Measurements from ENCODE around the gene TBX6.

Gene TBX6

DNA sequence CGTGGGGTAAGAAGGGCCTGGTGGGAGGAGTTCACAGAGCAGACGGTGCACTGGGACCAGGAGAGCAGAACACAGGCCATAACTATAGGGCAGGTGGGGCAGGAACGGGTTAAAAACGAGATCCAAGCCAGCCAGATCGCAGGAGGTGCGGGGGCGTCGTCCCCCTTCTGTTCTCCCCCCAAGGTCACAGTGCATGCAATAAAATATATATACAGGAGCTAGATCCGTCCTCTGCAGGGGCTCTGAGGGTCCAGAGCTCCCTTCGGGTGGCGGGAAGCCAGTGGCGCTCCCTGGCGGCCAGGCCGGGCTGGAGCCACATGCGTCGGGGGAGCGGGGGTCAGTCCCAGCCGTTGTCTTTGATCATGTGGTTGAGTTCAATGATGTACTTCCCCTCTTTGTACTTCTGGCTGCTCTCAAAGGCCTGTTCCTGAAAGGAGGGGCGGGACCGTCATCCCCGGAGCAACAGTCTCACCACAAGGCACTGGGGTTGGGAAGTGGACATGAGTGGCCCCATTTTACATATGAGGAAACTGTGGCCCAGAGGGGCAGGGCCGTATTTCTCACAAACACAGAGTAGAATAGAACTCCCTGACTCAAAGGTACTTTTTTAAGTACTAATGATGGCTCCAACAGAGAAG is 768 bp upstream of the TBX6 start:
- Histone ChIP-seq H2BK5ac (ENCODE audit: low read depth, low read length, poor library complexity, severe bottlenecking) (no peak overlapping the region), H3K36me3 (ENCODE audit: control insufficient read depth in 1 of 2, insufficient read depth in 2 of 2, low read depth in 1 of 2, low read length in 2 of 2) (peaks cover 19 to 21% of the 10 kb centered on the region in 2 experiments), H3K9ac (ENCODE audit: low read length) (peak overlapping the region; percentile 83), H3K14ac (ENCODE audit: low read length in 2 of 2) (peak overlapping the region in 1 of 2 experiments; percentile 19), H3K18ac (ENCODE audit: low read depth in 1 of 2, low read length in 2 of 2) (peak overlapping the region; percentile 77), H2BK15ac (ENCODE audit: low read depth, poor library complexity, severe bottlenecking) (no peak overlapping the region), H3K23ac (ENCODE audit: low read length in 2 of 2) (no peak overlapping the region), H4K8ac (ENCODE audit: low read length) (peak overlapping the region; percentile 95), H3K4me1 (ENCODE audit: control insufficient read depth, insufficient read depth, low read depth, low read length) (peaks cover 36% of the 10 kb centered on the region), H2BK120ac (ENCODE audit: low read depth, low read length) (no peak overlapping the region), H3K27ac (ENCODE audit: low read length, poor library complexity, severe bottlenecking) (no peak overlapping the region), H2AK5ac (ENCODE audit: low read length, severe bottlenecking) (no peak overlapping the region), H3K4me2 (ENCODE audit: low read length, poor library complexity, severe bottlenecking) (peak overlapping the region; percentile 99), H2AFZ (ENCODE audit: low read depth, low read length) (peak overlapping the region; percentile 68), H3K4ac (ENCODE audit: low read depth in 1 of 2, low read length in 2 of 2) (peak overlapping the region in 1 of 2 experiments; percentile 52), H3K4me3 (ENCODE audit: insufficient read depth in 1 of 2, low read depth in 1 of 2, low read length in 2 of 2) (peak overlapping the region; percentile 53 to 77), H3K9me3 (ENCODE audit: control insufficient read depth, low read length) (peaks cover 8% of the 10 kb centered on the region), H3K79me1 (replicated peaks; ENCODE audit: low read length, poor library complexity, severe bottlenecking) (peaks cover 12% of the 10 kb centered on the region), H2BK12ac (ENCODE audit: low read length in 2 of 2) (no peak overlapping the region), H3K27me3 (ENCODE audit: control insufficient read depth in 1 of 2, insufficient read depth in 1 of 2, low read length in 2 of 2) (no peaks in the 10 kb centered on the region), H4K91ac (ENCODE audit: low read length) (peak overlapping the region; percentile 85)
- DNase-seq: peak; percentile 88
- WGBS: 11% methylated on average over 21 of the region's 22 CpGs

DNA sequence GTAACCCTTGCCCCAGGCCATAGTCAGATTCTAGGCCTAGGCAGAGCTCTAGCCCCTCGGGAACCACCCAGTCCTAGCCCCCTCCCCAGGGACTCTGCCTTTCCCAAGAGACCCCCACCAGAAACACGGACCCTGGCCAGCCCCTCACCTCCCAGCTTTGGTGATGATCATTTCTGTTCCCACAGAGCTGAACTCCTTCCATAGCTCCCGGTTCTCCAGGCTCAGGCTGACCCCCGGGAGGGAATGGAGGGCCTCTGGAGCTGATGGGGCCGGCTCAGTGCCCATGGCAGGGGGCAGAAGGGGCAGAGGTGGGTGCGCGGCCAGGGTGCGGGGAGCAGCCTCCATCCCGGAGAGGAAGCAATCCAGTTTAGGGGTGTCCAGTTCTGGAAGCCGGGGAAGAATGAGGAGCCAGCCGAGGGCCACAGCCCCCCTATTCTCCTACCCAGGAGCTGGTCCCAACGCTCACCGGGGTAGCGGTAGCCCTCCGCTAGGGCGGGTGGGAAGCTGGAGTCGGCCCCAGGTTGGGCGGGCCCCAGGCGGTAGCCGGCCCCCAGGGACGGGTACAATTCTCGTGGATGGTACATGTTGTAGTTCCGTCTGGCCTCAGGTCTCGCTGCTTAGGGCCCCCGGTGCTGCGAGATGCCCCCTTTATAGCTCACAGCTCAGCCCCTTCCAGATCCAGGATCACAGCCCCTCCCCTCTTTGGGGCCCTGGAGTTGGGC is 953 bp downstream of the TBX6 start:
- Histone ChIP-seq H3K79me1 (replicated peaks; ENCODE audit: low read length, poor library complexity, severe bottlenecking) (peaks cover 17% of the 10 kb centered on the region), H4K91ac (ENCODE audit: low read length) (no peak overlapping the region), H3K18ac (ENCODE audit: low read depth in 1 of 2, low read length in 2 of 2) (peak overlapping the region in 1 of 2 experiments; percentile 79), H2AK5ac (ENCODE audit: low read length, severe bottlenecking) (no peak overlapping the region), H3K4me3 (ENCODE audit: insufficient read depth in 1 of 2, low read depth in 1 of 2, low read length in 2 of 2) (peak overlapping the region in 1 of 2 experiments; percentile 77), H2BK12ac (ENCODE audit: low read length in 2 of 2) (peak overlapping the region in 1 of 2 experiments; percentile 45), H3K4ac (ENCODE audit: low read depth in 1 of 2, low read length in 2 of 2) (peak overlapping the region in 1 of 2 experiments; percentile 7), H3K27ac (ENCODE audit: low read length, poor library complexity, severe bottlenecking) (no peak overlapping the region), H2BK120ac (ENCODE audit: low read depth, low read length) (peak overlapping the region; percentile 50), H3K36me3 (ENCODE audit: control insufficient read depth in 1 of 2, insufficient read depth in 2 of 2, low read depth in 1 of 2, low read length in 2 of 2) (peaks cover 24 to 38% of the 10 kb centered on the region in 2 experiments), H3K27me3 (ENCODE audit: control insufficient read depth in 1 of 2, insufficient read depth in 1 of 2, low read length in 2 of 2) (no peaks in the 10 kb centered on the region), H2AFZ (ENCODE audit: low read depth, low read length) (no peak overlapping the region), H3K9ac (ENCODE audit: low read length) (peak overlapping the region; percentile 80), H3K4me2 (ENCODE audit: low read length, poor library complexity, severe bottlenecking) (peak overlapping the region; percentile 68), H3K4me1 (ENCODE audit: control insufficient read depth, insufficient read depth, low read depth, low read length) (peaks cover 31% of the 10 kb centered on the region), H2BK5ac (ENCODE audit: low read depth, low read length, poor library complexity, severe bottlenecking) (no peak overlapping the region), H3K9me3 (ENCODE audit: control insufficient read depth, low read length) (no peaks in the 10 kb centered on the region), H3K23ac (ENCODE audit: low read length in 2 of 2) (no peak overlapping the region), H4K8ac (ENCODE audit: low read length) (peak overlapping the region; percentile 78), H3K14ac (ENCODE audit: low read length in 2 of 2) (no peak overlapping the region), H2BK15ac (ENCODE audit: low read depth, poor library complexity, severe bottlenecking) (no peak overlapping the region)
- no peak for DNase-seq
- 66% methylated on average over 22 of the region's 26 CpGs for WGBS

DNA sequence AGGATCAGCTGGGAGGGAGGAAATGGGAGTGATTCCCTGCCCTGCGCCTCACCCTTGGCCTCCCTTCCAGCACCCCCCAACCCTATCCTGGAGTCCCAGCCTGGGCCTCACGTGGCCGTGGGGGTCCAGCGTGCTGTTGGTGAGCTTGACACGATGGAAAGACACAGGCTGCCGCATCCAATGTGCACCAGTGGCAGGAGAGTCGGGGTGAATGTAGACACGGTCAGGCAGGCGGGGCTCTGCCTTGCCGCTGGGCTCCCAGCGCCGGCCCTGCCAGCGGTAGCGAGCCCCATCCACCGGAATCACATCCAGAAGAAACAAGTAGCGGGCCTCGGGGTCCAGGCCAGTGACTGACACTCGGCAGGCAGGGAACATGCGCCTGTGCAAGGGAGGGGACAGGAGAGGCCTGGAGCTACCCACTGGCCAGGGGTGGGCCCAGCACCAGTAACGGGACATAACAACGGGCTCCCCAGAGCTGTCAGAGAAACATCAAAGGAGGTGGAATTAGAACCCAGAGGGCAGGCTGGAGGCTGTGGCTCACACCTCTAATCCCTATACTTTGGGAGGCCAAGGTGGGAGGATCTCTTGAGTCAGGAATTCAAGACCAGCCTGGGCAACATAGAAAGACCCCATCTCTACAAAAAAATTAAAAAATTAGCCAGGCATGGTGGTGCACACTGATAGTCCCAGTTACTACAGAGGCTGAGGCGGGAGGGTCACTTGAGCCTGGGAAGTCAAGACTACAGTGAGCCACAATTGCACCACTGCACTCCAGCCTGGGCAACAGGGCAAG is 2.7 kb downstream of the TBX6 start:
- no peaks in the 10 kb centered on the region for H3K9me3 ChIP-seq (ENCODE audit: control insufficient read depth, low read length)
- H3K27me3 ChIP-seq (ENCODE audit: control insufficient read depth in 1 of 2, insufficient read depth in 1 of 2, low read length in 2 of 2): no peaks in the 10 kb centered on the region
- no peak for DNase-seq
- H3K18ac ChIP-seq (ENCODE audit: low read depth in 1 of 2, low read length in 2 of 2): no peak overlapping the region
- no peak overlapping the region for H2BK120ac ChIP-seq (ENCODE audit: low read depth, low read length)
- WGBS: 88% methylated on average over 21 of the region's 22 CpGs
- H2BK12ac ChIP-seq (ENCODE audit: low read length in 2 of 2): no peak overlapping the region
- H3K27ac ChIP-seq (ENCODE audit: low read length, poor library complexity, severe bottlenecking): no peak overlapping the region
- no peak overlapping the region for H3K4me3 ChIP-seq (ENCODE audit: insufficient read depth in 1 of 2, low read depth in 1 of 2, low read length in 2 of 2)
- H3K36me3 ChIP-seq (ENCODE audit: control insufficient read depth in 1 of 2, insufficient read depth in 2 of 2, low read depth in 1 of 2, low read length in 2 of 2): peaks cover 27 to 49% of the 10 kb centered on the region in 2 experiments
- no peak overlapping the region for H4K8ac ChIP-seq (ENCODE audit: low read length)
- H3K4me1 ChIP-seq (ENCODE audit: control insufficient read depth, insufficient read depth, low read depth, low read length): peaks cover 18% of the 10 kb centered on the region
- H2BK15ac ChIP-seq (ENCODE audit: low read depth, poor library complexity, severe bottlenecking): peak overlapping the region; percentile 6
- no peak overlapping the region for H3K4me2 ChIP-seq (ENCODE audit: low read length, poor library complexity, severe bottlenecking)
- H2AK5ac ChIP-seq (ENCODE audit: low read length, severe bottlenecking): no peak overlapping the region
- no peak overlapping the region for H2AFZ ChIP-seq (ENCODE audit: low read depth, low read length)
- no peak overlapping the region for H3K23ac ChIP-seq (ENCODE audit: low read length in 2 of 2)
- no peak overlapping the region for H3K14ac ChIP-seq (ENCODE audit: low read length in 2 of 2)
- H4K91ac ChIP-seq (ENCODE audit: low read length): peak overlapping the region; percentile 34
- H3K79me1 ChIP-seq (replicated peaks; ENCODE audit: low read length, poor library complexity, severe bottlenecking): peaks cover 18% of the 10 kb centered on the region
- H3K9ac ChIP-seq (ENCODE audit: low read length): no peak overlapping the region
- H3K4ac ChIP-seq (ENCODE audit: low read depth in 1 of 2, low read length in 2 of 2): no peak overlapping the region
- H2BK5ac ChIP-seq (ENCODE audit: low read depth, low read length, poor library complexity, severe bottlenecking): no peak overlapping the region
